Measurements from ENCODE around the gene CBX4.

DNA sequence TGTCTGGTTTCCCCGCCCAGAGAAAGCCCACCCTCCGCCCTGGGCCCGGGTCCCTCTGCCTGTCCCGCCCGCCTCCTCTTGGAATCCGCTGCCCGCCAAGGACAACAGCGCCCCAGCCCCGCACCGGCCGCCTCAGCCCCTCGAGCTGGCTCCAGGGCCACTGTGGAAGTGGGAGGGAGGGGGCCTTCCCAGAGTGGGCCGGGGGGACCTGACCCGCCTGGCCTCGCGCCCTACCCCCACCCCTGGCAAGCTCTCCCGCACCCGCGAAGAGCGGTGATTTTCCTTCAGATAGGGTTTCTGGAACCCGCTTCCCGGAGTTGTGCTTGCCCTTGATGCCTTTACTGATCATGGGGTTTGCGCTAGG lies 40.1 kb downstream of the CBX4 start:
- TF ChIP-seq POLR2A (IDR thresholded peaks at IDR 0.05), result no peak
- TF ChIP-seq, protein P1, sequence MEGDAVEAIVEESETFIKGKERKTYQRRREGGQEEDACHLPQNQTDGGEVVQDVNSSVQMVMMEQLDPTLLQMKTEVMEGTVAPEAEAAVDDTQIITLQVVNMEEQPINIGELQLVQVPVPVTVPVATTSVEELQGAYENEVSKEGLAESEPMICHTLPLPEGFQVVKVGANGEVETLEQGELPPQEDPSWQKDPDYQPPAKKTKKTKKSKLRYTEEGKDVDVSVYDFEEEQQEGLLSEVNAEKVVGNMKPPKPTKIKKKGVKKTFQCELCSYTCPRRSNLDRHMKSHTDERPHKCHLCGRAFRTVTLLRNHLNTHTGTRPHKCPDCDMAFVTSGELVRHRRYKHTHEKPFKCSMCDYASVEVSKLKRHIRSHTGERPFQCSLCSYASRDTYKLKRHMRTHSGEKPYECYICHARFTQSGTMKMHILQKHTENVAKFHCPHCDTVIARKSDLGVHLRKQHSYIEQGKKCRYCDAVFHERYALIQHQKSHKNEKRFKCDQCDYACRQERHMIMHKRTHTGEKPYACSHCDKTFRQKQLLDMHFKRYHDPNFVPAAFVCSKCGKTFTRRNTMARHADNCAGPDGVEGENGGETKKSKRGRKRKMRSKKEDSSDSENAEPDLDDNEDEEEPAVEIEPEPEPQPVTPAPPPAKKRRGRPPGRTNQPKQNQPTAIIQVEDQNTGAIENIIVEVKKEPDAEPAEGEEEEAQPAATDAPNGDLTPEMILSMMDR (IDR thresholded peaks at IDR 0.05), result no peak

All from right lobe of liver (tissue), 4 donors.